Activated CD8-positive, alpha-beta memory T cell treated with anti-CD3 and anti-CD28 coated beads, Interleukin-2, amount 50 U/mL, for 1 hour (primary cell): Measurements from ENCODE around the gene NRXN3.

Source experiments
- DNase-seq: peaks from one replicate; pipeline ENCODE4 v3.0.0-alpha.2; 2020; ENCODE audit errors: extremely low read depth

Gene NRXN3

DNA sequence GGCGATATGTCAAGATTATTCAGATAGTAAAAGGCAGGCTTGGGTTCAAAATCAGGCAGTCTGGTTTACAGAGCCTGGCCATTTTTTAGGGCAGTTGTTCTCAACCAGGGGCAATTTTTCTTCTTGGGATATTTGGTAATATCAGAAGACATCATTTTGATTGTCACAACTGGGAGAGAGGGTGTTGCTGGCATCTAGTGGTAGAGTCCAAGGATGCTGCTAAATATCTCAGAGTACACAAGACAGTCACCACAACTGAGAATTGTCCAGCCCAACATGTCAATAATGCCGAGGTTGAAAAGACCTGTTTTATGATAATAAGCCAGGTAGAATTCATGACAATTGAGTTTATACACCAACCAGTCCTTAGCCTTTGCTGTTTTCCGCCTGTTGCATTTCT, 733.9 kb downstream of the NRXN3 start:
- no peak for DNase-seq

DNA sequence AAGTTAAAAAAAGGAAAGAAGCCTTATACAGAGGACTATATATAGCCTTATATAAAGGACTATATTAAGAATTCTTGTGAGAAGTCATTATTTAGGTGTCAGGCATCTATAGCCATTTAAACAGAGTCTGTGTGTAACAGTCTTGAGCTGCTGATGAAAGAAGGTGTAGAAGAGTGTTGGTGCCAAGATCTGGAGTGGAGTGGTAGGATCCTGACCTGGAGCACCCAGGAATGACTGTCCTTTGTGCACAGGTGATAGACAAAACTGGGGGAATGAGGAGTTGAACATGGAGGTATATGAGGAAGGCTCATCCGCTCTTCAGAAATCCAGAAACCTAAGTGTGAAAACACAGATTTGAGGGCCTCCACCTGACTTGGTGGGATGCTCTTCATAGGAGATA, 747.3 kb downstream of the NRXN3 start:
- DNase-seq, result no peak

DNA sequence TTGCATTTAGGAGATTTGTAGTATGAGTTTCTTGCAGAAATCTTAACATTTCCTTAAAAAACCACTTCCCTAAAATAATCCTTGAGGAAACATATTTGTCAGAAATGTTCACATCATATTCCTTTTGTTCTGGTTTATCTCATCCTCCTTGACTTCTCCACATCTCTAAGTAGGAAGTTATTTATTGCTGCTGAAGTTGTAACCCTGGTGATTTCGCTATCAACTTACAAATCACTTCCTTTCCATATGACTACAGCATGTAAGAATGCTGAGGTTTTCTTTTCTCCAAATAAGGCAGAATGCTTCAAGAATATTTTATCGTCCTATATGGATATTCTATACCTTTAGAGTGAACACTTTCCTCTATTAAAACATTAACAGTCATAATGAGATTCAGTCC, 751.7 kb downstream of the NRXN3 start:
- DNase-seq, result no peak

DNA sequence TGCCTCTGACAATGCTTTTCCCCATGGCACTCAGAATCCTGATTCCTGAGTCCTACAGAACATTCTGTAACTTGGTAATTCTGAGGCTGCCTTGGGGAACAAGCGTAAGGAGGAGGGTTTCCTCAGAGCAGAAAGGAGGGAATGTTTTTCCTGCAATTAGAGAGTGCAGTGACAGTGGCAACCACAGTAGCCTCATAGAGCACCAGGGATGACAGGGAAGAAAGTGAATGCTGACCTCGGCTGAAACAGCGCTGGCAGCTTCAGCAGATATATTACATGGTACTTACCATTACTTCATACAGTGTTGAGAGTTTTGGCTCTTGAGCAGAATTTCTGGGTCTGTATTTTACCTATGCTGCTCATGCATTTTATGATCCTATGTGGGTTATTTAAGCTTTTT, 757.1 kb downstream of the NRXN3 start:
- DNase-seq, result no peak

DNA sequence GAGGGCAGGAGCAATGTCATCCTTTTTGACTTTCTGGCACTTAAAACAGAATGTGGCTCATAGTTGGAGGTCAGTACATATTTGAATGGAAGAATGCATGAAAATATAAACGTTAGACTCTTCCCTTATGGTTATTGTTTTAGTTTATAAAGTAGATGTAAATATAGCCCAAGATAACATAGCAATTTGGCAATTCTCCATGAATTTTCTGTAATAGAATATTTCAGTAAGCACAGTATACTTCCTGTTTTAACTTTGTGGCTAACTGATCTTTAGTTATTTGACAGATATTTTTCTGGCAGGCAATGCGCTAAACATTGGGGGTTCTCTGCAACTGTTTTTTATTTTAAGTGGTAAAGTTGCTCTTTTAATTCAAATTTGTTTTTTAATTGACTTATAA, 763.0 kb downstream of the NRXN3 start:
- no peak for DNase-seq

GRCh38 chr14:78933948-78934524, 763.9 kb downstream of the NRXN3 start:
- DNase-seq, result no peak

GRCh38 chr14:78946949-78947348, 776.8 kb downstream of the NRXN3 start:
- no peak for DNase-seq

DNA sequence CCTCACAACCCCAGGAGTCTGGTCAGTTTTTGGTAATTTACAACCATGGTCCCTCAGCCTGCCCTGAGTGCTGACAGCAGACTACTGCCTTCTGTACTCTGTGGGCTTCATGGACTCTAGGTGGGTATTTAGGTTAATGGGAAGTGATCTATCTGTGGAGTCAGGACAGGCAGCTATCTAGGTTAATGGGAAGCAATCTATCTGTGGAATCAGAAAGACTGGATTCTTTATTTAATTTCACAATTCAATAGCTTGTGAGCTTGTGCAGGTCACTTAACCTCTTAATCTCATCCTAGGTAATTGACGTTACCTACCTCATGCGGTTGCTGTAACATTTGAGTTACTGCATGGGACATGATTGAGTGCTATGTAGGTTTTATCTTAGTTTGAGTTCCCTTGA, 777.5 kb downstream of the NRXN3 start:
- DNase-seq, result no peak

- no peak for DNase-seq
Observed at GRCh38 chr14:78950649-78951048, 780.5 kb downstream of the NRXN3 start.

GRCh38 chr14:78951602-78952001, 781.4 kb downstream of the NRXN3 start:
- DNase-seq, result no peak

DNA sequence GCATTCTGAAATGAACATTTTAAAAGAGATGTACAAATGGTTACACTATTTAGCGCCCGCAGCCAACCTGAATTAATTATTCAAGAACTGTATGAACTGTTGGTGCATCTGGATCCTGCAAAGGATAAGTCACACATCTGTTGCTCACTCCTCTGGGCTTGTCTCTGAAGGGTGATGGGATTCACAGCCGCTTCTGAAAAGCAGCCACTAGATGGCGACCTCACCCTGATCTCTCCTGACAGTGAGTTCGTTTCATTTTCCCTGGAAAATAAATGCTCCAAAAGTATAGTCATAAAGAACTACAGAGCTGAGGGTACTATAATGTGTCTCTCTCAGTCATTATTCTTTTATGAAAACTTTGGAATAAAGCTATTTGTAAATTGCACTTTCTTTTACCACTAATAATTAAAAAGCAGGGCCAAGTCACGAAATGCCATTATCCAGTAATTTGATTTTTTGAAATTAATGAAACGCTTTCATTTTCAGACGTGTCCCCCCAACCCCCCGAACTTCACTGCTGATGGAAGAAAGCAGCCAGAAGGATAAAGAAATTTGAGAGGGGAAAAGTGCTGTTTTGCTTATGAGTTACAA, 789.6 kb downstream of the NRXN3 start:
- no peak for DNase-seq

DNA sequence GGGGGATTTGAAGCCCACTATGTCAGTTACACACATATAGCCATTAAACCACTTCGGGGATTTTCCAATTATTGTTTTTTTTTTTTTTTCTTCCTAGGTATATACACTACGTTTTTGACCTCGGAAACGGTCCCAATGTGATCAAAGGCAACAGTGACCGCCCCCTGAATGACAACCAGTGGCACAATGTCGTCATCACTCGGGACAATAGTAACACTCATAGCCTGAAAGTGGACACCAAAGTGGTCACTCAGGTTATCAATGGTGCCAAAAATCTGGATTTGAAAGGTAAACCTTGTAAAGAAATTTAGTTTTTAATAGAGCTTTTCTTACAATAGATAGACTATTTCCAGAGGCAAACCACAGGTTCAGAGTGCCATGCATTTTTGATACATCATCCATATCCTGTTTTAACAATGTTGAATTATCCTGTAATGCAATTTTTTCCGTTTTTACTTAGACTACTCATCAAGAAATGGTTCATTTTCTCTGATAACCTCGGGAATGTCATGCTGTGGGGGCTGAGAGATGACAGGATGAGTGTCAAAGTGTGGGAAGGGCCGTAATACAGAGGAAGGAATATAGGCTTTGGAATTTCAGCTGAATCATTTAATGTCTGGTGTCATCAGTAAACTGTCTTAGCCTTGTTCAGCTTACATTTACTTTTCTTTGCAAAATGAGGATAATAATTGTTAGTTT, 797.1 kb downstream of the NRXN3 start:
- DNase-seq, result no peak

DNA sequence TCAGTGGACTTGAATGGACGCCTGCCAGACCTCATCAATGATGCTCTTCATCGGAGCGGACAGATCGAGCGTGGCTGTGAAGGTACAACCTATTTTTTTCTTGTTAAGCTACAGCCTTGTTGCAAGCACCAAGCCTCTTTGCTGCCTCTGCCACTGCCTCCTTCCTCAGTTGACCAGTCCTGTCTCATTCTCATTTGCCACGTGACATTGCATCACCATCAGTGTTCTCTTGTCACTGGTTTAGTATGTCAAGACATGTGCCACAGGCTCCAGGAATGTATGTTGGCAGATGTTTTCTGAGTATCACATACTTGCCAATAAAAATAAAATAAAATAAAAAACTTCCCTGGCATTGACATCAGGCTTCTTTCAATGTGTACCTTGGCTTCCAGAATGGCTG, 798.1 kb downstream of the NRXN3 start:
- DNase-seq, result no peak

DNA sequence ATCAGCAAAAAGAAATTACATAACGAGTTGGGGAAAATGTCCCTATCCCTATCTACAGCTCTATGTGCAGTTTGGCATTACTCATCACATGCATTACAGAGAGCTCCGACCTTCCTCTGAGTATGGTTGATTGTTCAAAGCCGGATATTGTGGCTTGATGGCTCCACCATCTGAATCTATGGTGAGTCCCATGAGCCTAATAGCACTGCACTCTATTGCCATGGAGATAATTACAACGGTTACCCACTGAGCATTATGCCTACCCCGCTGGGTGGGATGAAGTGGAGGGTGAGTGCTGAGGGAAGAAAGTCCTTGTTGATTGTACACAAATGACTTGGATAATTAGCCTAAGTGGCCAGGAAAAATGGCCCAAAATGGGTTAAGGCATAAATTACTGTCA, 800.5 kb downstream of the NRXN3 start:
- DNase-seq, result no peak

DNA sequence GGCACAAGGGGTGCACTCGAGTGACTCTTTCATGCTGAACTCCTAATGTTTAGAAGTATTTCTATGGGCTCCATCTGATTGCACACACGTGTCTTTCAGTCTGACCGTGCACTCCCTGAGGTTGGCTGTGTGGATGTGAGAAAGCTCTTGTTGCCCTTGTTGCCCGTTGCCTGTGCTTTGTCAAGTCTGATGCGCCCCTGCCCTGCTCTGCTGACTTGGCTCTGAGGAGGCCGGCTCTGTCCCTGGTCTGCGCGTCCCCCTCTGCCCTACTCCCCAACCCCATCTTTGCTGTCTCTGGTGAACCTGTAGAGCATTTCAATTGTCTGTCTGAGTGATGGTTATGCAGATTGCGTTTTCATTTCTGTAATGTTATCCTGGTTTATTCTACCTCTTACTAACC, 802.3 kb downstream of the NRXN3 start:
- DNase-seq, result no peak

GRCh38 chr14:78974691-78975090, 804.5 kb downstream of the NRXN3 start:
- DNase-seq, result no peak

DNA sequence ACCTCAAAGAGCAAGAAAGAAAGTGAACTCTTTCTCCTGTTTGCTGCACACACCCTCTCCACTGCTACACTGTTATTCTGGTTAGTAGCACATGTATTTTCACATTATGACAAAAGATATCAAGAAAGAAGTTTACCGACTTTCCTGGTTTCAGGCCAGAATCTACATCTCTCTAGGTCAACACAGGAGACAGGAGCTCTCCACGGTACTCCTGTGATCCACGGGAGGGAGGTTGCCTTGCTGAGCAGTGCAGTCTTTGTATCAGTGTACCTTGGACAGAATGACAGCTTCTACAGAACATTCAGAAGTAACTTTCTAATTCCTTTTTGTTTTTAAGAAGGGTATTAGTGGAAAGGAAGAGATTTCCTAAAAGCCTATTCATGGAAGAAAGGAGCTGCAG, 805.6 kb downstream of the NRXN3 start:
- DNase-seq, result no peak

- DNase-seq, result no peak
Observed at GRCh38 chr14:78978896-78979295, 808.7 kb downstream of the NRXN3 start.

- no peak for DNase-seq
Observed at GRCh38 chr14:78982551-78982950, 812.4 kb downstream of the NRXN3 start.

DNA sequence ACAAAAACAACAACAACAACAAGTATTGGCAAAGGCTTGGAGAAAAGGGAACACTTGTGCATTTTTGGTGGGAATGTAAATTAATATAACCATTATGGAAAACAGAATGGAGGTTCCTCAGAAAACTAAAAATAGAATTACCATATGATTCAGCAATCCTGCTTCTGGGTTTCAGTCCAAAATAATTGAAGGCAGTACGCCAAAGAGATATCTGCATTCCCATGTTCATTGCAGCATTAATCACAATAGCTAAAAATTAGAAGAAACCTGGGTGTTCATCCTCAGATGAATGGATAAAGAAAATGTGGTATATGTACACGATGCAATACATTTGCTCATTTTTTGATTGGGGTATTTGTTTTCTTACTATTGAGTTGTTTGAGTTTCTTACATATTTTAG, 813.0 kb downstream of the NRXN3 start:
- no peak for DNase-seq

- DNase-seq, result no peak
Observed at GRCh38 chr14:78985668-78986381, 815.7 kb downstream of the NRXN3 start.

- no peak for DNase-seq
Observed at GRCh38 chr14:78986989-78987388, 816.8 kb downstream of the NRXN3 start.

DNA sequence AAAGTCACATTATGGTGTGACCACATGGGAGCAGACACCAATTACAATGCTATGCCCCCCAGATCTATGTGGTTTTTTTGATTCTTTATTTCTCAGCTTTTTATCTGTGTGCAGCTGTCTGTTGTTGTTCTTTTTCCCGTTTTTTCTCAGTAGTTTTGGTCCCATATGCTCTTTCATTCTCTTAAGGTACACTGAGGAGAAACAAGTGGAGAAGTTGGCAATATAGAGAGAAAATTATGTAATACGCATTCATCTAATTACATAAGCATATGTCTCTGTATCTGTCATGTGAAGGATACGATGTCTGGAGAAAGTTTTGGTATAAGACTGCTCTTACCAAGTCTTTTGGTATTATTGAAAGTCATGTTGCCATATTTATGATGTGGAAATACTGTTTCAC, 819.0 kb downstream of the NRXN3 start:
- DNase-seq, result no peak
